ENCODE measurements around the gene ZNF771. TPM values are rescaled to one million over a fixed set of nuclear protein-coding genes. Genes with fewer than 3 reads are reported as not detected.

Gene ZNF771
- total and polyA plus RNA-seq, 2 experiments from 2014 or later, result 10.8 to 12.0 TPM

DNA sequence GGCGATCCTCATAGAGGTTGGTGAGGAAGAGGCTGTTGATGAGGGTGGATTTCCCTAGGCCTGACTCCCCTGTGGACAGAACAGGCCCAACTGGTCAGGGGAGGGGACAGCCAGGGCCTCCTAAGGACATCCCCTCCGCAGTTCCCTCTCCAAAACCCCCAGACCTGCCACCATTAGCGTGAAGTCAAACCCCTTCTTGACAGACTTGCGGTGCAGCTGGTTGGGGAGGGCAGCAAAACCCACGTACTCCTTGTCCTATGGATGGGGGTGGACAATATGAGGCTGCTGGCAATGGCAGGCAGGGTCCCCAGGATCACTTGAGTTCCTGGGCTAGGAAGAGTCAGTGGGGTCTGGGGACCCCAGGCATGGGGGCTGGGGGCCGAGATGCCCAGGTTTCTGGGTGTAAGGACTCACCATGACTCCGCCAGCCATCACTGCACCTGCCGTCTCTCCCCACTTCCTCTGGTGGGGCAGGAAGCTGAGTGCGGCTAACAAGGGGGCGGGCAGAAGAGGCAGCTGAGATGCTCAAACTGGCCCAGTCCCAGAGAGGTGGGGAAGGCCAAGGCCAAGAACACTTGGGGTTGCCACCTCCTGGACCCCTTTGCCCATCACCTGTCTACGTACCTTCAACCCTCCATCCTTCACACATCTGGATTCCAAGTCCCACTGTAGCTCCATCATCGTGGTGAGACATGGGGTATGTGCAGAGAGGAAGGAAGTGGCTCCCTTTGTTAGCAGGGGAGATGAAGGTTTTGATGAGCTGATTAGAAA, 25.1 kb upstream of the ZNF771 start, which contains the start of gene SEPTIN1:
Gene SEPTIN1 (minus strand): TSS at position 451 of the 771 bp plus-strand sequence. CDS start 19 bp downstream, at position 432.
- H4K20me1 ChIP-seq (replicated peaks; ENCODE audit: insufficient read depth), result no peaks in the 10 kb centered on the region
- no peaks in the 10 kb centered on the region for H3K9me2 ChIP-seq (ENCODE audit: insufficient read depth)
- Mint-ChIP-seq H3K36me3 (ENCODE audit: low read depth) (peaks cover 3% of the 10 kb centered on the region; the same call in 2 of the 3 replicates), H3K9me3 (no peaks in the 10 kb centered on the region; the same call in none of the 3 replicates), H3K27me3 (ENCODE audit: insufficient read depth, low read depth, poor library complexity) (peaks cover 17% of the 10 kb centered on the region), H3K4me3 (no peak within 1 kb of the TSS), H3K27ac (peak within 1 kb of the TSS; percentile 62; the same call in 1 of the 2 replicates), H3K4me1 (peaks cover 12% of the 10 kb centered on the region)
- H3K79me2 ChIP-seq (replicated peaks; ENCODE audit: insufficient read depth), result 0 out of 2 replicates have a peak, but pooled peaks cover 4% of the 10 kb centered on the region
- no peak for DNase-seq (ENCODE audit: low spot score)
- no peak for ATAC-seq
- H3K4me3 ChIP-seq, result no peak within 1 kb of the TSS
- peaks cover 15% of the 10 kb centered on the region for H3F3A ChIP-seq (replicated peaks; ENCODE audit: low read depth)
- H3K27ac ChIP-seq (ENCODE audit: low read depth), result no peak within 1 kb of the TSS; the same call in 1 of the 2 replicates
- H3K36me3 ChIP-seq (ENCODE audit: insufficient read depth), result no peaks in the 10 kb centered on the region
- TF ChIP-seq STAT1 (IDR thresholded peaks at IDR 0.05; ENCODE audit: unreplicated experiment) (no peak), POLR2AphosphoS5 (IDR thresholded peaks at IDR 0.05; ENCODE audit: low read depth) (no peak), EZH2phosphoT487 (IDR thresholded peaks at IDR 0.05; ENCODE audit: unreplicated experiment) (no peak), ZNF331 (CRISPR knock-in tag; IDR thresholded peaks at IDR 0.05; ENCODE audit: low read depth) (no peak), EZH2 (IDR thresholded peaks at IDR 0.05; ENCODE audit: low read depth, unreplicated experiment) (no peak), ETS1 (IDR thresholded peaks at IDR 0.05) (no peak), ZNF114 (CRISPR knock-in tag; IDR thresholded peaks at IDR 0.05) (no peak), CREB1 (CRISPR knock-in tag; IDR thresholded peaks at IDR 0.05; ENCODE audit: low read depth) (no peak)
- TF ChIP-seq, protein P1, sequence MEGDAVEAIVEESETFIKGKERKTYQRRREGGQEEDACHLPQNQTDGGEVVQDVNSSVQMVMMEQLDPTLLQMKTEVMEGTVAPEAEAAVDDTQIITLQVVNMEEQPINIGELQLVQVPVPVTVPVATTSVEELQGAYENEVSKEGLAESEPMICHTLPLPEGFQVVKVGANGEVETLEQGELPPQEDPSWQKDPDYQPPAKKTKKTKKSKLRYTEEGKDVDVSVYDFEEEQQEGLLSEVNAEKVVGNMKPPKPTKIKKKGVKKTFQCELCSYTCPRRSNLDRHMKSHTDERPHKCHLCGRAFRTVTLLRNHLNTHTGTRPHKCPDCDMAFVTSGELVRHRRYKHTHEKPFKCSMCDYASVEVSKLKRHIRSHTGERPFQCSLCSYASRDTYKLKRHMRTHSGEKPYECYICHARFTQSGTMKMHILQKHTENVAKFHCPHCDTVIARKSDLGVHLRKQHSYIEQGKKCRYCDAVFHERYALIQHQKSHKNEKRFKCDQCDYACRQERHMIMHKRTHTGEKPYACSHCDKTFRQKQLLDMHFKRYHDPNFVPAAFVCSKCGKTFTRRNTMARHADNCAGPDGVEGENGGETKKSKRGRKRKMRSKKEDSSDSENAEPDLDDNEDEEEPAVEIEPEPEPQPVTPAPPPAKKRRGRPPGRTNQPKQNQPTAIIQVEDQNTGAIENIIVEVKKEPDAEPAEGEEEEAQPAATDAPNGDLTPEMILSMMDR (conservative IDR thresholded peaks at IDR 0.05; ENCODE audit: low read depth in 2 of 2), result no peak
- TF ChIP-seq, protein P2, sequence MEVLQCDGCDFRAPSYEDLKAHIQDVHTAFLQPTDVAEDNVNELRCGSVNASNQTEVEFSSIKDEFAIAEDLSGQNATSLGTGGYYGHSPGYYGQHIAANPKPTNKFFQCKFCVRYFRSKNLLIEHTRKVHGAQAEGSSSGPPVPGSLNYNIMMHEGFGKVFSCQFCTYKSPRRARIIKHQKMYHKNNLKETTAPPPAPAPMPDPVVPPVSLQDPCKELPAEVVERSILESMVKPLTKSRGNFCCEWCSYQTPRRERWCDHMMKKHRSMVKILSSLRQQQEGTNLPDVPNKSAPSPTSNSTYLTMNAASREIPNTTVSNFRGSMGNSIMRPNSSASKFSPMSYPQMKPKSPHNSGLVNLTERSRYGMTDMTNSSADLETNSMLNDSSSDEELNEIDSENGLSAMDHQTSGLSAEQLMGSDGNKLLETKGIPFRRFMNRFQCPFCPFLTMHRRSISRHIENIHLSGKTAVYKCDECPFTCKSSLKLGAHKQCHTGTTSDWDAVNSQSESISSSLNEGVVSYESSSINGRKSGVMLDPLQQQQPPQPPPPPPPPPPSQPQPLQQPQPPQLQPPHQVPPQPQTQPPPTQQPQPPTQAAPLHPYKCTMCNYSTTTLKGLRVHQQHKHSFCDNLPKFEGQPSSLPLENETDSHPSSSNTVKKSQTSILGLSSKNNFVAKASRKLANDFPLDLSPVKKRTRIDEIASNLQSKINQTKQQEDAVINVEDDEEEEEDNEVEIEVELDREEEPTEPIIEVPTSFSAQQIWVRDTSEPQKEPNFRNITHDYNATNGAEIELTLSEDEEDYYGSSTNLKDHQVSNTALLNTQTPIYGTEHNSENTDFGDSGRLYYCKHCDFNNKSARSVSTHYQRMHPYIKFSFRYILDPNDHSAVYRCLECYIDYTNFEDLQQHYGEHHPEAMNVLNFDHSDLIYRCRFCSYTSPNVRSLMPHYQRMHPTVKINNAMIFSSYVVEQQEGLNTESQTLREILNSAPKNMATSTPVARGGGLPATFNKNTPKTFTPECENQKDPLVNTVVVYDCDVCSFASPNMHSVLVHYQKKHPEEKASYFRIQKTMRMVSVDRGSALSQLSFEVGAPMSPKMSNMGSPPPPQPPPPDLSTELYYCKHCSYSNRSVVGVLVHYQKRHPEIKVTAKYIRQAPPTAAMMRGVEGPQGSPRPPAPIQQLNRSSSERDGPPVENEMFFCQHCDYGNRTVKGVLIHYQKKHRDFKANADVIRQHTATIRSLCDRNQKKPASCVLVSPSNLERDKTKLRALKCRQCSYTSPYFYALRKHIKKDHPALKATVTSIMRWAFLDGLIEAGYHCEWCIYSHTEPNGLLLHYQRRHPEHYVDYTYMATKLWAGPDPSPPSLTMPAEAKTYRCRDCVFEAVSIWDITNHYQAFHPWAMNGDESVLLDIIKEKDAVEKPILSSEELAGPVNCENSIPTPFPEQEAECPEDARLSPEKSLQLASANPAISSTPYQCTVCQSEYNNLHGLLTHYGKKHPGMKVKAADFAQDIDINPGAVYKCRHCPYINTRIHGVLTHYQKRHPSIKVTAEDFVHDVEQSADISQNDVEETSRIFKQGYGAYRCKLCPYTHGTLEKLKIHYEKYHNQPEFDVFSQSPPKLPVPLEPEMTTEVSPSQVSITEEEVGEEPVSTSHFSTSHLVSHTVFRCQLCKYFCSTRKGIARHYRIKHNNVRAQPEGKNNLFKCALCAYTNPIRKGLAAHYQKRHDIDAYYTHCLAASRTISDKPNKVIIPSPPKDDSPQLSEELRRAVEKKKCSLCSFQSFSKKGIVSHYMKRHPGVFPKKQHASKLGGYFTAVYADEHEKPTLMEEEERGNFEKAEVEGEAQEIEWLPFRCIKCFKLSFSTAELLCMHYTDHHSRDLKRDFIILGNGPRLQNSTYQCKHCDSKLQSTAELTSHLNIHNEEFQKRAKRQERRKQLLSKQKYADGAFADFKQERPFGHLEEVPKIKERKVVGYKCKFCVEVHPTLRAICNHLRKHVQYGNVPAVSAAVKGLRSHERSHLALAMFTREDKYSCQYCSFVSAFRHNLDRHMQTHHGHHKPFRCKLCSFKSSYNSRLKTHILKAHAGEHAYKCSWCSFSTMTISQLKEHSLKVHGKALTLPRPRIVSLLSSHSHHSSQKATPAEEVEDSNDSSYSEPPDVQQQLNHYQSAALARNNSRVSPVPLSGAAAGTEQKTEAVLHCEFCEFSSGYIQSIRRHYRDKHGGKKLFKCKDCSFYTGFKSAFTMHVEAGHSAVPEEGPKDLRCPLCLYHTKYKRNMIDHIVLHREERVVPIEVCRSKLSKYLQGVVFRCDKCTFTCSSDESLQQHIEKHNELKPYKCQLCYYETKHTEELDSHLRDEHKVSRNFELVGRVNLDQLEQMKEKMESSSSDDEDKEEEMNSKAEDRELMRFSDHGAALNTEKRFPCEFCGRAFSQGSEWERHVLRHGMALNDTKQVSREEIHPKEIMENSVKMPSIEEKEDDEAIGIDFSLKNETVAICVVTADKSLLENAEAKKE (CRISPR knock-in tag; IDR thresholded peaks at IDR 0.05), result no peak
- TF ChIP-seq, protein P3, sequence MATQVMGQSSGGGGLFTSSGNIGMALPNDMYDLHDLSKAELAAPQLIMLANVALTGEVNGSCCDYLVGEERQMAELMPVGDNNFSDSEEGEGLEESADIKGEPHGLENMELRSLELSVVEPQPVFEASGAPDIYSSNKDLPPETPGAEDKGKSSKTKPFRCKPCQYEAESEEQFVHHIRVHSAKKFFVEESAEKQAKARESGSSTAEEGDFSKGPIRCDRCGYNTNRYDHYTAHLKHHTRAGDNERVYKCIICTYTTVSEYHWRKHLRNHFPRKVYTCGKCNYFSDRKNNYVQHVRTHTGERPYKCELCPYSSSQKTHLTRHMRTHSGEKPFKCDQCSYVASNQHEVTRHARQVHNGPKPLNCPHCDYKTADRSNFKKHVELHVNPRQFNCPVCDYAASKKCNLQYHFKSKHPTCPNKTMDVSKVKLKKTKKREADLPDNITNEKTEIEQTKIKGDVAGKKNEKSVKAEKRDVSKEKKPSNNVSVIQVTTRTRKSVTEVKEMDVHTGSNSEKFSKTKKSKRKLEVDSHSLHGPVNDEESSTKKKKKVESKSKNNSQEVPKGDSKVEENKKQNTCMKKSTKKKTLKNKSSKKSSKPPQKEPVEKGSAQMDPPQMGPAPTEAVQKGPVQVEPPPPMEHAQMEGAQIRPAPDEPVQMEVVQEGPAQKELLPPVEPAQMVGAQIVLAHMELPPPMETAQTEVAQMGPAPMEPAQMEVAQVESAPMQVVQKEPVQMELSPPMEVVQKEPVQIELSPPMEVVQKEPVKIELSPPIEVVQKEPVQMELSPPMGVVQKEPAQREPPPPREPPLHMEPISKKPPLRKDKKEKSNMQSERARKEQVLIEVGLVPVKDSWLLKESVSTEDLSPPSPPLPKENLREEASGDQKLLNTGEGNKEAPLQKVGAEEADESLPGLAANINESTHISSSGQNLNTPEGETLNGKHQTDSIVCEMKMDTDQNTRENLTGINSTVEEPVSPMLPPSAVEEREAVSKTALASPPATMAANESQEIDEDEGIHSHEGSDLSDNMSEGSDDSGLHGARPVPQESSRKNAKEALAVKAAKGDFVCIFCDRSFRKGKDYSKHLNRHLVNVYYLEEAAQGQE (IDR thresholded peaks at IDR 0.05; ENCODE audit: unreplicated experiment), result no peak
- H3K27me3 ChIP-seq (ENCODE audit: insufficient read depth), result no peaks in the 10 kb centered on the region
- peaks cover 1% of the 10 kb centered on the region for H3K4me1 ChIP-seq (ENCODE audit: insufficient read depth)
- no peak within 1 kb of the TSS for H2AFZ ChIP-seq
- no peak within 1 kb of the TSS for H3K4me2 ChIP-seq
